Activated T-cell treated with anti-CD3 and anti-CD28 coated beads, Interleukin-2, amount 50 U/mL, for 4 hours (primary cell): ENCODE data around the gene SRSF10. TPM values are rescaled to one million over a fixed set of nuclear protein-coding genes. Genes with fewer than 3 reads are reported as not detected.
"Not testable (repeated sequence)": the region's sequence is repeated elsewhere in the genome, so short reads cannot be mapped to it uniquely, and the experiment has no call there.

Source experiments
- ATAC-seq, 2 donors: fragments of 200-7000 bp; cut with Tn5 transposase; one replicate each; pipeline ENCODE4 v1.10.0; 2021
- DNase-seq: peaks from one replicate; pipeline ENCODE4 v3.0.0-alpha.2; 2020
- H3K27me3 Mint-ChIP-seq: one replicate; pipeline ENCODE4 v1.8.0; 2021; ENCODE audit warnings: low read depth, mixed read lengths
- H3K36me3 Mint-ChIP-seq: one replicate; pipeline ENCODE4 v1.8.0; 2022; ENCODE audit warnings: mixed read lengths; ENCODE audit not compliant: insufficient read depth
- H3K4me1 Mint-ChIP-seq: one replicate; pipeline ENCODE4 v1.8.0; 2021; ENCODE audit warnings: low read depth, mixed read lengths
- H3K4me3 Mint-ChIP-seq: one replicate; pipeline ENCODE4 v1.8.0; 2021; ENCODE audit warnings: mild to moderate bottlenecking, moderate library complexity, mixed read lengths
- H3K9me3 Mint-ChIP-seq: one replicate; pipeline ENCODE4 v1.8.0; 2021; ENCODE audit warnings: mixed read lengths
- total RNA-seq, 3 donors: library from RNA; stranded (reverse); gene quantifications; one replicate each; pipeline ENCODE4 v1.2.1, GENCODE V29; 2021

The SRSF10 gene
- total RNA-seq, 3 donors from 2014 or later = 238 to 250 (median 241) TPM

- DNase-seq (no peak), ATAC-seq (no peak)
- Mint-ChIP-seq H3K36me3 (no peaks in the 10 kb centered on the region), H3K4me1 (no peaks in the 10 kb centered on the region), H3K27me3 (peaks cover 9% of the 10 kb centered on the region), H3K9me3 (no peaks in the 10 kb centered on the region), H3K4me3 (no peak overlapping the region)
Observed at GRCh38 chr1:24007079-24007478, 27.0 kb upstream of the SRSF10 start.

GRCh38 chr1:24005163-24005562, 25.0 kb upstream of the SRSF10 start:
- Mint-ChIP-seq H3K4me1 (no peaks in the 10 kb centered on the region), H3K27me3 (peaks cover 9% of the 10 kb centered on the region), H3K4me3 (no peak overlapping the region), H3K36me3 (no peaks in the 10 kb centered on the region), H3K9me3 (no peaks in the 10 kb centered on the region)
- no peak for DNase-seq
- ATAC-seq = no peak

- no peak for ATAC-seq
Observed at GRCh38 chr1:24004132-24004531, 24.0 kb upstream of the SRSF10 start.

GRCh38 chr1:24003331-24003972, 23.3 kb upstream of the SRSF10 start:
- H3K4me3 Mint-ChIP-seq = no peak overlapping the region

More at GRCh38 chr1:24004132-24004531, 24.0 kb upstream of the SRSF10 start:
- Mint-ChIP-seq H3K27me3 (peaks cover 4% of the 10 kb centered on the region), H3K4me1 (no peaks in the 10 kb centered on the region), H3K36me3 (no peaks in the 10 kb centered on the region), H3K9me3 (no peaks in the 10 kb centered on the region), H3K4me3 (no peak overlapping the region)
- no peak for DNase-seq

GRCh38 chr1:24002695-24003094, 22.6 kb upstream of the SRSF10 start:
- H3K4me3 Mint-ChIP-seq = no peak overlapping the region
- no peak for ATAC-seq
- H3K36me3 Mint-ChIP-seq = no peaks in the 10 kb centered on the region
- H3K9me3 Mint-ChIP-seq = no peaks in the 10 kb centered on the region
- no peaks in the 10 kb centered on the region for H3K4me1 Mint-ChIP-seq
- H3K27me3 Mint-ChIP-seq = peaks cover 3% of the 10 kb centered on the region
- DNase-seq = no peak

More at GRCh38 chr1:24003331-24003972, 23.3 kb upstream of the SRSF10 start:
- Mint-ChIP-seq H3K36me3 (no peaks in the 10 kb centered on the region), H3K27me3 (peaks cover 3% of the 10 kb centered on the region), H3K9me3 (no peaks in the 10 kb centered on the region), H3K4me1 (no peaks in the 10 kb centered on the region)
- ATAC-seq = no peak
- no peak for DNase-seq

DNA sequence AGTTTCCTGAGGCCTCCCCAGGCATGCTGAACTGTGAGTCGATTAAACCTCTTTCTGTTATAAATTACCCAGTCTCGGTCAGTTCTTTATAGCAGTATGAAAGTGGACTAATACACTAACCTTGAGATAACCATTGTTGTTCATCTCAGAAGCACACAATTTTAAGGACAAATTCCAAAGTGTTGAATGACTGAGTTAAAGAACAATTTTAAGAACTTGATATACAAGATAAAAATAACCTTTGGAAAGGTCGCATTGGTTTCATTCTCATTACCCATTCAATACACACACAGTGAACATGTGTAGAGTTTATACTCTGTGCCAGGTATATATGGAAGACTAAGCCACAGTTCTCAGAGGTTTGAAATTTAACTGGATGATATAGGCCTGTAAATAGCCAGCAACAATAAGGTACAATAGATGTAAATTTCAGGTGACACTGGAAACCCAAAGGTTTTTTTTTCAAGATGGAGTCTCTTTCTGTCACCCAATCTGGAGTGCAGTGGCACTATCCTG, 19.1 kb upstream of the SRSF10 start:
- no peaks in the 10 kb centered on the region for H3K27me3 Mint-ChIP-seq
- no peaks in the 10 kb centered on the region for H3K9me3 Mint-ChIP-seq
- H3K4me3 Mint-ChIP-seq = no peak overlapping the region
- no peaks in the 10 kb centered on the region for H3K36me3 Mint-ChIP-seq
- no peak for DNase-seq
- no peak for ATAC-seq
- H3K4me1 Mint-ChIP-seq = peaks cover 2% of the 10 kb centered on the region

- Mint-ChIP-seq H3K4me3 (no peak overlapping the region), H3K27me3 (no peaks in the 10 kb centered on the region), H3K4me1 (peaks cover 2% of the 10 kb centered on the region), H3K36me3 (no peaks in the 10 kb centered on the region), H3K9me3 (no peaks in the 10 kb centered on the region)
- DNase-seq = no peak
- no peak for ATAC-seq
Observed at GRCh38 chr1:23997812-23998211, 17.7 kb upstream of the SRSF10 start.

GRCh38 chr1:23996700-23997229, 16.6 kb upstream of the SRSF10 start:
- DNase-seq (no peak), ATAC-seq (no peak)
- Mint-ChIP-seq H3K9me3 (no peaks in the 10 kb centered on the region), H3K4me3 (no peak overlapping the region), H3K36me3 (no peaks in the 10 kb centered on the region), H3K4me1 (peaks cover 2% of the 10 kb centered on the region), H3K27me3 (no peaks in the 10 kb centered on the region)

GRCh38 chr1:23995431-23995837, 15.3 kb upstream of the SRSF10 start:
- H3K4me3 Mint-ChIP-seq = no peak overlapping the region
- no peak for ATAC-seq

DNA sequence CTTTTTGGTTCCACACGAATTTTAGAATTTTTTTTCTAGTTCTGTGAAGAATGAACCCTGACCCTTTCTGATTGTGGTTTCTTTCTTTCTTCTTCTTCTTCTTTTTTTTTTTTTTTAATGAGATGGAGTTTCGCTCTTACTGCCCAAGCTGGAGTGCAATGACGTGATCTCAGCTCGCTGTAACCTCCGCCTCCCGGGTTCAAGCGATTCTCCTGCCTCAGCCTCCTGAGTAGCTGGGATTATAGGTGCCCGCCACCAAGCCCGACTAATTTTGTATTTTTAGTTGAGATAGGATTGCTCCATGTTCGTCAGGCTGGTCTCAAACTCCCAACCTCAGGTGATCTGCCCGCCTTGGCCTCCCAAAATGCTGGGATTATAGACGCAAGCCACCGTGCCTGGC, 11.9 kb upstream of the SRSF10 start:
- H3K4me3 Mint-ChIP-seq, H3K36me3 Mint-ChIP-seq, DNase-seq, H3K4me1 Mint-ChIP-seq, ATAC-seq, H3K27me3 Mint-ChIP-seq, H3K9me3 Mint-ChIP-seq: not testable (repeated sequence)

More at GRCh38 chr1:23995431-23995837, 15.3 kb upstream of the SRSF10 start:
- no peaks in the 10 kb centered on the region for H3K27me3 Mint-ChIP-seq
- H3K9me3 Mint-ChIP-seq = no peaks in the 10 kb centered on the region
- H3K36me3 Mint-ChIP-seq = no peaks in the 10 kb centered on the region
- H3K4me1 Mint-ChIP-seq = peaks cover 2% of the 10 kb centered on the region
- no peak for DNase-seq

DNA sequence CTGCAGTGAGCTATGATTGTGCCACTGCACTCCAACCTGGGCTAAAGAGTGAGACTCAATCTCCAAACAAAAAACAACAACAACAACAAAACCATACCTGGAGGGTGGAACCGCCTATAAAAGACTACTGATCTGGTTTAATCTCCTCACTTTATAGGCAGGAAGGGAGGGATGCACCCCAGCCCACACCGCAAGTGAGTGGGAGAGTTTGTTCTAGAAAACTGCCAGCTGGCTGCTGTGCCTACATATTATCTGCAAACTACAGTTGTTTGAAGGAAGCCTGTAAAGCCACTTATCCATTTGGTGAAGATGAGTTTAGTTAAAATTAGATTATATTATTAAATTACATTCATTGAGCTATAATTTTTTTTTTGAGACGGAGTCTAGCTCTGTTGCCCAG, 9.1 kb upstream of the SRSF10 start:
- H3K9me3 Mint-ChIP-seq = no peaks in the 10 kb centered on the region
- H3K4me1 Mint-ChIP-seq = peaks cover 6% of the 10 kb centered on the region
- H3K27me3 Mint-ChIP-seq = no peaks in the 10 kb centered on the region
- no peaks in the 10 kb centered on the region for H3K36me3 Mint-ChIP-seq
- ATAC-seq = no peak
- no peak overlapping the region for H3K4me3 Mint-ChIP-seq
- no peak for DNase-seq

DNA sequence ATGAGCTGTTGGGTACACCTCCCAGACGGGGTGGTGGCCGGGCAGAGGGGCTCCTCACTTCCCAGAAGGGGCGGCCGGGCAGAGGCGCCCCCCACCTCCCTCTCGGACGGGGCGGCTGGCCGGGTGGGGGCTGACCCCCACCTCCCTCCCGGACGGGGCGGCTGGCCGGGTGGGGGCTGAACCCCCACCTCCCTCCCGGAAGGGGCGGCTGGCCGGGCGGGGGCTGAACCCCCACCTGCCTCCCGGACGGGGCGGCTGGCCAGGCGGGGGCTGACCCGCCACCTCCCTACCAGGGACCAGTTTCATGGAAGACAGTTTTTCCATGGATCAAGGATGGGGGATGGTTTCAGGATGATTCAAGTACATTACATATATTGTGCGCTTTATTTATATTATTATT, 6.9 kb upstream of the SRSF10 start:
- not testable (repeated sequence) for ATAC-seq

GRCh38 chr1:23984417-23985186, 4.5 kb upstream of the SRSF10 start:
- ATAC-seq = no peak
- Mint-ChIP-seq H3K27me3 (no peaks in the 10 kb centered on the region), H3K4me1 (peaks cover 12% of the 10 kb centered on the region), H3K9me3 (no peaks in the 10 kb centered on the region), H3K4me3 (no peak overlapping the region), H3K36me3 (peaks cover under 1% of the 10 kb centered on the region)
- DNase-seq = no peak

More for the DNA sequence above, 6.9 kb upstream of the SRSF10 start:
- not testable (repeated sequence) for H3K9me3 Mint-ChIP-seq, DNase-seq, H3K4me3 Mint-ChIP-seq, H3K4me1 Mint-ChIP-seq, H3K36me3 Mint-ChIP-seq, H3K27me3 Mint-ChIP-seq

DNA sequence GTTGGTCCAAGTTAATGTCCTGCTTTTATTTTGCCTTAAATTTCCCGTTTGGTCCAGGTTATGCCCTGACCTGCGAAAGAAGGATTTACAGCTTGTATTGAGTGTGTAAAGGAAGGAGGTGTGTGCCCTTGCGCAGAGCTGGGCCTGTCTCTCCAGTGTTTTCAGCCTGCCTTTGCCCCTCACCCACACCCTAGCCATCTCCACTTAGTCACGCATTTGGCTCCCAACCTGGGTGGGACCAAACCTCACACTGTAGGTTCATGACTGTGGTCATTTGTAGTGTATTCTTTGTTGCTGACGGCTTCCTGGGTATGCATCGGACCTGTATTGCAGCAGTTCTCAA, 572 bp upstream of the SRSF10 start:
- H3K4me3 Mint-ChIP-seq = peak overlapping the region; percentile 100
- peaks cover 36% of the 10 kb centered on the region for H3K4me1 Mint-ChIP-seq
- H3K27me3 Mint-ChIP-seq = no peaks in the 10 kb centered on the region
- peaks cover 21% of the 10 kb centered on the region for H3K36me3 Mint-ChIP-seq
- H3K9me3 Mint-ChIP-seq = no peaks in the 10 kb centered on the region
- DNase-seq = peak; percentile 17
- peak; percentile 42 to 49 for ATAC-seq
